Liver (tissue), 9 donors: Measurements from ENCODE around the gene CIC. TPM values are rescaled to one million over a fixed set of nuclear protein-coding genes. Genes with fewer than 3 reads are reported as not detected.

Source experiments
- DNase-seq: peaks from one replicate; pipeline ENCODE4 v3.0.0-alpha.2; 2017; ENCODE audit warnings: low spot score
- H3K27ac ChIP-seq, 2 donors: one replicate each; pipeline ENCODE4 v1.7.0; 2013; ENCODE audit warnings: inconsistent platforms in 2 of 2, low read length in 2 of 2, control low read depth in 1 of 2, low read depth in 1 of 2, mild to moderate bottlenecking in 1 of 2
- H3K27me3 ChIP-seq, 4 donors: one replicate each; pipeline versions ENCODE4 v1.6.1 to v1.7.0; 2013; ENCODE audit warnings: low read length in 3 of 4, inconsistent platforms in 1 of 4, mild to moderate bottlenecking in 1 of 4, moderate library complexity in 1 of 4; ENCODE audit not compliant: control insufficient read depth in 4 of 4, insufficient read depth in 4 of 4
- H3K36me3 ChIP-seq, 4 donors: one replicate each; pipeline versions ENCODE4 v1.6.1 to v1.7.0; 2013; ENCODE audit warnings: low read length in 3 of 4, mild to moderate bottlenecking in 3 of 4, low read depth in 1 of 4, moderate library complexity in 1 of 4; ENCODE audit not compliant: control insufficient read depth in 4 of 4, insufficient read depth in 3 of 4
- H3K4me1 ChIP-seq, 4 donors: one replicate each; pipeline versions ENCODE4 v1.6.1 to v1.7.0; 2013; ENCODE audit warnings: low read length in 3 of 4, mild to moderate bottlenecking in 3 of 4, moderate library complexity in 1 of 4; ENCODE audit not compliant: control insufficient read depth in 4 of 4, insufficient read depth in 4 of 4
- H3K4me3 ChIP-seq, 3 donors: one replicate each; pipeline versions ENCODE4 v1.6.1 to v1.7.0; 2013; ENCODE audit warnings: low read length in 3 of 3, control low read depth in 1 of 3, low read depth in 1 of 3, mild to moderate bottlenecking in 1 of 3
- H3K9ac ChIP-seq, 2 donors: one replicate each; pipeline ENCODE4 v1.7.0; 2013; ENCODE audit warnings: low read length in 2 of 2, mild to moderate bottlenecking in 2 of 2, moderate library complexity in 2 of 2, control low read depth in 1 of 2, low read depth in 1 of 2
- H3K9me3 ChIP-seq, 4 donors: one replicate each; pipeline versions ENCODE4 v1.6.1 to v1.7.0; 2013; ENCODE audit warnings: low read length in 3 of 4; ENCODE audit not compliant: control insufficient read depth in 4 of 4
- EGR1 ChIP-seq, 2 donors: IDR thresholded peaks; 2 replicates each; pipeline ENCODE4 v1.6.1; 2016 to 2018; ENCODE audit warnings: antibody characterized with exemption in 2 of 2, low read depth in 2 of 2
- FOXA1 ChIP-seq: IDR thresholded peaks from 2 replicates; pipeline ENCODE4 v1.6.1; 2016; ENCODE audit warnings: antibody characterized with exemption
- FOXA2 ChIP-seq: IDR thresholded peaks from 2 replicates; pipeline ENCODE4 v1.6.1; 2016; ENCODE audit warnings: antibody characterized with exemption
- GABPA ChIP-seq, 2 donors: IDR thresholded peaks in 1 of 2; conservative IDR thresholded peaks in 1 of 2; 2 replicates each; pipeline ENCODE4 v1.6.1; 2016; ENCODE audit warnings: antibody characterized with exemption in 2 of 2, mild to moderate bottlenecking in 1 of 2, moderate library complexity in 1 of 2
- HNF4A ChIP-seq, 2 donors: conservative IDR thresholded peaks; 2 replicates each; pipeline ENCODE4 v1.6.1; 2016; ENCODE audit warnings: antibody characterized with exemption in 2 of 2, mild to moderate bottlenecking in 2 of 2
- HNF4G ChIP-seq: IDR thresholded peaks from 2 replicates; pipeline ENCODE4 v1.6.1; 2016; ENCODE audit warnings: antibody characterized with exemption
- JUND ChIP-seq, 2 donors: IDR thresholded peaks; 2 replicates each; pipeline ENCODE4 v1.6.1; 2016; ENCODE audit warnings: antibody characterized with exemption in 2 of 2
- NR2F2 ChIP-seq: IDR thresholded peaks from 2 replicates; pipeline ENCODE4 v1.6.1; 2016; ENCODE audit warnings: antibody characterized with exemption
- RAD21 ChIP-seq, 2 donors: IDR thresholded peaks; 2 replicates each; pipeline ENCODE4 v1.6.1; 2016; ENCODE audit warnings: antibody characterized with exemption in 2 of 2, mild to moderate bottlenecking in 2 of 2
- REST ChIP-seq: IDR thresholded peaks from 2 replicates; pipeline ENCODE4 v1.6.1; 2016; ENCODE audit warnings: antibody characterized with exemption, mild to moderate bottlenecking
- SP1 ChIP-seq: IDR thresholded peaks from 2 replicates; pipeline ENCODE4 v1.6.1; 2018; ENCODE audit warnings: antibody characterized with exemption, mild to moderate bottlenecking
- YY1 ChIP-seq: IDR thresholded peaks from 2 replicates; pipeline ENCODE4 v1.6.1; 2016; ENCODE audit warnings: antibody characterized with exemption, mild to moderate bottlenecking
- WGBS: extraction: QIAGEN DNeasy Blood & Tissue Kit; methylation state at CpG from one replicate; pipeline ENCODE4 v1.1.7; 2013; 5-methylcytosine and 5-hydroxymethylcytosine counted together
- polyA plus RNA-seq, 2 donors: library from polyadenylated mRNA; stranded (reverse) in 1 of 2; unstranded in 1 of 2; fragments of 200-250 nt in 1 of 2; fragments of >200 nt in 1 of 2; fragmentation: Nextera tagmentation in 1 of 2; extraction: Ambion mirVana in 1 of 2; gene quantifications; one replicate each; pipeline versions ENCODE4 v1.2.1 to v1.2.3, GENCODE V29; 2013 to 2015
- total RNA-seq, 2 donors: library from RNA; depleted of rRNA; stranded (reverse); fragments of >200 nt; gene quantifications; one replicate each; pipeline ENCODE4 v1.2.3, GENCODE V29; 2014
- TF ChIP-seq, protein P1 (sequence below): fragments of 150-350 bp; IDR thresholded peaks from 2 replicates; pipeline ENCODE4 v1.5.1; 2017; ENCODE audit warnings: improper control_type of control experiment, low read depth, low read length; ENCODE audit not compliant: missing input control
- TF ChIP-seq, protein P2 (sequence below): IDR thresholded peaks from 2 replicates; pipeline ENCODE4 v1.6.1; 2016; ENCODE audit warnings: antibody characterized with exemption
- donor health status: healthy.
- donor health status: healthy.
- donor health status: healthy.
- donor health status: healthy.
- donor health status: healthy.

The CIC gene
- total and polyA plus RNA-seq, 4 donors: 5.6 to 21.3 (median 17.2) TPM

- no peak for TF ChIP-seq REST
- TF ChIP-seq, protein P1, sequence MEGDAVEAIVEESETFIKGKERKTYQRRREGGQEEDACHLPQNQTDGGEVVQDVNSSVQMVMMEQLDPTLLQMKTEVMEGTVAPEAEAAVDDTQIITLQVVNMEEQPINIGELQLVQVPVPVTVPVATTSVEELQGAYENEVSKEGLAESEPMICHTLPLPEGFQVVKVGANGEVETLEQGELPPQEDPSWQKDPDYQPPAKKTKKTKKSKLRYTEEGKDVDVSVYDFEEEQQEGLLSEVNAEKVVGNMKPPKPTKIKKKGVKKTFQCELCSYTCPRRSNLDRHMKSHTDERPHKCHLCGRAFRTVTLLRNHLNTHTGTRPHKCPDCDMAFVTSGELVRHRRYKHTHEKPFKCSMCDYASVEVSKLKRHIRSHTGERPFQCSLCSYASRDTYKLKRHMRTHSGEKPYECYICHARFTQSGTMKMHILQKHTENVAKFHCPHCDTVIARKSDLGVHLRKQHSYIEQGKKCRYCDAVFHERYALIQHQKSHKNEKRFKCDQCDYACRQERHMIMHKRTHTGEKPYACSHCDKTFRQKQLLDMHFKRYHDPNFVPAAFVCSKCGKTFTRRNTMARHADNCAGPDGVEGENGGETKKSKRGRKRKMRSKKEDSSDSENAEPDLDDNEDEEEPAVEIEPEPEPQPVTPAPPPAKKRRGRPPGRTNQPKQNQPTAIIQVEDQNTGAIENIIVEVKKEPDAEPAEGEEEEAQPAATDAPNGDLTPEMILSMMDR: peak; percentile 3
- H3K36me3 ChIP-seq: peaks cover 2 to 12% (median 3%) of the 10 kb centered on the region in 4 donors
- DNase-seq: no peak
- no peaks in the 10 kb centered on the region for H3K27me3 ChIP-seq
- no peaks in the 10 kb centered on the region for H3K4me1 ChIP-seq
- no peak overlapping the region for H3K27ac ChIP-seq
- no peak overlapping the region for H3K4me3 ChIP-seq
- no peak overlapping the region for H3K9ac ChIP-seq
- no peaks in the 10 kb centered on the region for H3K9me3 ChIP-seq
- 93% methylated on average over 17 of the region's 17 CpGs for WGBS
Observed at GRCh38 chr19:42343344-42344110, 74.5 kb downstream of the CIC start.

DNA sequence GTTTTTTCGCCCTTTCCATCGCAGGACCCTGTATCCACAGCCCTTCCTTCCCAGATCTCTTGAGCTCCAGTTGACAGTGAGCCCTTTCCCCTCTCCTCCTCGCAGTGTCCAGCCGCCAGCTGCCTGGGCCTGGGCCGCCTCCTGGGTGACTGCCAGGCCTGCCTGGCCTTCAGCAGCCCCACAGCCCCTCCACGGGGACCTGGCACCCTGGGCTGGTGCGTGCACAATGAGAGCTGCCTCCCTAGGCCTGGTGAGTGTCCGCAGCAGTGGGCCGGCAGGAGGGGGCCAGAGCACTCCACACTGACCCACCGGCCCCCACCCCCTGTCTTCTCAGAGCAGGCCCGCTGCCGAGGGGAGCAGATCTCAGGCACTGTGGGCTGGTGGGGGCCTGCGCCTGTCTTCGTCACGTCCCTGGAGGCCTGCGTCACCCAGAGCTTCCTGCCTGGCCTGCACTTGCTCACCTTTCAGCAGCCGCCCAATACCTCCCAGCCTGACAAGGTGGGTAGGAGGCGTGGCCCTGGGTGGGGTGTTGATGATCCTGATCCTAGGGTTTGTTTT lies 75.4 kb downstream of the CIC start:
- no peak for TF ChIP-seq EGR1 (IDR thresholded peaks at IDR 0.05; ENCODE audit: low read depth in 2 of 2)
- TF ChIP-seq REST: no peak
- TF ChIP-seq JUND (IDR thresholded peaks at IDR 0.05): no peak
- TF ChIP-seq GABPA (IDR thresholded peaks at IDR 0.05 in 1 of 2, conservative IDR thresholded peaks at IDR 0.05 in 1 of 2): no peak
- TF ChIP-seq SP1: no peak
- no peak for TF ChIP-seq HNF4A (conservative IDR thresholded peaks at IDR 0.05)
- TF ChIP-seq, protein P2, sequence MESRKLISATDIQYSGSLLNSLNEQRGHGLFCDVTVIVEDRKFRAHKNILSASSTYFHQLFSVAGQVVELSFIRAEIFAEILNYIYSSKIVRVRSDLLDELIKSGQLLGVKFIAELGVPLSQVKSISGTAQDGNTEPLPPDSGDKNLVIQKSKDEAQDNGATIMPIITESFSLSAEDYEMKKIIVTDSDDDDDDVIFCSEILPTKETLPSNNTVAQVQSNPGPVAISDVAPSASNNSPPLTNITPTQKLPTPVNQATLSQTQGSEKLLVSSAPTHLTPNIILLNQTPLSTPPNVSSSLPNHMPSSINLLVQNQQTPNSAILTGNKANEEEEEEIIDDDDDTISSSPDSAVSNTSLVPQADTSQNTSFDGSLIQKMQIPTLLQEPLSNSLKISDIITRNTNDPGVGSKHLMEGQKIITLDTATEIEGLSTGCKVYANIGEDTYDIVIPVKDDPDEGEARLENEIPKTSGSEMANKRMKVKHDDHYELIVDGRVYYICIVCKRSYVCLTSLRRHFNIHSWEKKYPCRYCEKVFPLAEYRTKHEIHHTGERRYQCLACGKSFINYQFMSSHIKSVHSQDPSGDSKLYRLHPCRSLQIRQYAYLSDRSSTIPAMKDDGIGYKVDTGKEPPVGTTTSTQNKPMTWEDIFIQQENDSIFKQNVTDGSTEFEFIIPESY: no peak
- no peak for TF ChIP-seq RAD21 (IDR thresholded peaks at IDR 0.05)
- TF ChIP-seq NR2F2: no peak
- TF ChIP-seq, protein P1: no peak
- no peak for TF ChIP-seq HNF4G
- no peak for TF ChIP-seq FOXA2
- no peak for TF ChIP-seq YY1
- TF ChIP-seq FOXA1: no peak
- peaks cover 2 to 12% (median 3%) of the 10 kb centered on the region in 4 donors for H3K36me3 ChIP-seq
- WGBS: 97% methylated on average over 18 of the region's 18 CpGs

More for the DNA sequence above, 75.4 kb downstream of the CIC start:
- Histone ChIP-seq H3K9ac (no peak overlapping the region), H3K27me3 (no peaks in the 10 kb centered on the region), H3K9me3 (no peaks in the 10 kb centered on the region), H3K27ac (no peak overlapping the region), H3K4me3 (no peak overlapping the region), H3K4me1 (no peaks in the 10 kb centered on the region)
- DNase-seq: no peak
